HepG2 (cell line): ENCODE results near the gene NFE2L1. TPM values are rescaled to one million over a fixed set of nuclear protein-coding genes. Genes with fewer than 3 reads are reported as not detected.

Experiments used
- DMAP1 ChIP-seq: IDR thresholded peaks from 2 replicates; pipeline ENCODE4 v1.6.1; 2016
- EED ChIP-seq: sonication (generic); formaldehyde crosslinking; IDR thresholded peaks from 2 replicates; pipeline ENCODE4 v1.5.0; 2020; ENCODE audit warnings: mild to moderate bottlenecking, missing genetic modification reagents
- HOXD1 ChIP-seq: sonication (generic); formaldehyde crosslinking; IDR thresholded peaks from 2 replicates; pipeline ENCODE4 v1.5.0; 2020; ENCODE audit warnings: missing genetic modification reagents
- MED1 ChIP-seq: sonication (generic); formaldehyde crosslinking; IDR thresholded peaks from 2 replicates; pipeline ENCODE4 v1.4.0; 2020; ENCODE audit warnings: missing genetic modification reagents
- POLR2A ChIP-seq, 2 experiments: IDR thresholded peaks; 2 replicates each; pipeline ENCODE4 v1.6.1; 2011; ENCODE audit warnings: low read depth in 2 of 2, low read length in 2 of 2, mild to moderate bottlenecking in 1 of 2, moderate library complexity in 1 of 2; ENCODE audit not compliant: insufficient read depth in 1 of 2
- REPIN1 ChIP-seq: sonication (generic); formaldehyde crosslinking; IDR thresholded peaks from 2 replicates; pipeline ENCODE4 v1.8.0; 2022; ENCODE audit warnings: missing genetic modification reagents, low read depth, mild to moderate bottlenecking, borderline replicate concordance
- SALL1 ChIP-seq: sonication (generic); formaldehyde crosslinking; IDR thresholded peaks from 2 replicates; pipeline ENCODE4 v1.8.0; 2022; ENCODE audit warnings: mild to moderate bottlenecking, missing genetic modification reagents
- SUZ12 ChIP-seq: fragments of 150-350 bp; IDR thresholded peaks from 2 replicates; pipeline ENCODE4 v1.6.1; 2014; ENCODE audit warnings: low read depth, low read length
- TCF12 ChIP-seq, 2 experiments: fragments of 450-650 bp in 1 of 2; sonication (generic) in 1 of 2; formaldehyde crosslinking in 1 of 2; IDR thresholded peaks; 2 replicates each; pipeline versions ENCODE4 v1.6.1 to v1.8.0; 2017 to 2022; ENCODE audit warnings: antibody characterized with exemption in 1 of 2, mild to moderate bottlenecking in 1 of 2, missing genetic modification reagents in 1 of 2, moderate library complexity in 1 of 2
- ZNF326 ChIP-seq: sonication (generic); formaldehyde crosslinking; IDR thresholded peaks from 2 replicates; pipeline ENCODE4 v1.4.0; 2020; ENCODE audit warnings: missing genetic modification reagents, borderline replicate concordance
- ZNF546 ChIP-seq: sonication (generic); formaldehyde crosslinking; conservative IDR thresholded peaks from 2 replicates; pipeline ENCODE4 v1.8.1; 2023; ENCODE audit warnings: mild to moderate bottlenecking, missing genetic modification reagents
- polyA plus RNA-seq, 8 experiments: library from polyadenylated mRNA; depleted of rRNA in 3 of 8; stranded (reverse) in 7 of 8; unstranded in 1 of 8; fragments of >200 nt; fragmentation: Illumina TruSeq in 4 of 8; extraction: Trizol in 4 of 8; gene quantifications; 2 replicates each; pipeline versions ENCODE4 v1.2.1 to v1.2.3, GENCODE V29; 2011 to 2016; ENCODE audit warnings: low read depth in 4 of 8, missing spikeins in 1 of 8, mixed read lengths in 1 of 8; ENCODE audit not compliant: insufficient read depth in 1 of 8
- total RNA-seq, 5 experiments: library from RNA; depleted of rRNA; stranded (reverse); fragments of >200 nt; fragmentation: Illumina TruSeq; extraction: Trizol; gene quantifications; 2 replicates each; pipeline ENCODE4 v1.2.3, GENCODE V29; 2016; ENCODE audit warnings: low read depth in 1 of 5
- TF ChIP-seq, protein P1 (sequence below): sonication (generic); formaldehyde crosslinking; IDR thresholded peaks from one replicate; pipeline ENCODE4 v1.5.1; 2020; ENCODE audit warnings: mild to moderate bottlenecking, missing genetic modification reagents; ENCODE audit errors: not compliant biosample characterization
- TF ChIP-seq, protein P2 (sequence below), 2 experiments: sonication (generic) in 1 of 2; formaldehyde crosslinking in 1 of 2; IDR thresholded peaks; 2 replicates each; pipeline versions ENCODE4 v1.6.1 to v1.9.0; 2014 to 2022; ENCODE audit warnings: antibody characterized with exemption in 1 of 2, borderline replicate concordance in 1 of 2, inconsistent platforms in 1 of 2, low read depth in 1 of 2, missing genetic modification reagents in 1 of 2

NFE2L1 gene
- total and polyA plus RNA-seq, 2 of the 13 experiments (the other 11 are each of a cell fraction or from before 2014, with no cell fraction given): 67.0 to 234 TPM

DNA sequence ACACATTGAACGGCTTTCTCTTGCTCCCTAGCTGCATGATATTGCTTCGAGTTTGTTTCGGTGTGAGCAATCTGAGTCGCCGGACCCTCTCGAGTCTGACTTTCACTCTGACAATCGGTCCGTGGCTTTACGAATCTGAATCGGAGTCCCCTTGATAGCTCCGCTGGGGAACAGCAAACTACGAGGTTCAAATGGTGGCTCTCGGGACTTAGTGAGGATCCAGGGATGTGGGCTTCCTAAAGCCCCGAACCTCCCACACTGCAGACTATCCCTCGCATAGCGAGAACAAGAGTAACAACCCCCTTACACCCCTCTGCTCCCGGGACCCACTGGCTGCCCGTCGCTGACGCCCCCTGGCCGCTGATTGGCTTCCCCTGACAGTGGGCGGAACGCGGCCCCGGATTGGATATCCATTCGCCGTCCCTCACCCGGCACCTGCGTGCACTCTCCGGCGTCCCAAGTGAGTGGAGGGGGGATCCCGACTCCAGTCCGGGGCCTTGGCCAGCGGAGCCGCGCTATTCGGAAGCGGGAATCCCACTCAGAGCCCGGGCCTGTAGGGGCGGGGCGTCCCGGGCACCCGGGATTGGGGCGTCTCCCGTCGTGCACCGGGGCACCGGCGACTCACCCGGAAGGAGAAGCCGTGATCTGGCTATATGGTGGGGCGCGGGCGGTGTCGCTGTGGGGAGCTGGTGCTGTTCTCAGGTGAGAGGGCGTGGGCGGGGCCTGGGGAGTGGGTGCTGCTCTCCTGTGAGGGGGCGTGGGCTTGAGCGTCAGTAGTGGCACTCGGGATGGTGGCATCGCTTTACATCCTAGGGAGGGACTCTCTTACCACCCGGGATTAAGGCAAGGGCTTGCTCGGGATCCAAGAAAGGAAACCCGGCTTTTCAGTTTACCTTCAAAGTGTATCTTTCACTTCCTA lies 59.2 kb downstream of the NFE2L1 start, which contains the start of gene SNX11 (continued):
- TF ChIP-seq, protein P1, sequence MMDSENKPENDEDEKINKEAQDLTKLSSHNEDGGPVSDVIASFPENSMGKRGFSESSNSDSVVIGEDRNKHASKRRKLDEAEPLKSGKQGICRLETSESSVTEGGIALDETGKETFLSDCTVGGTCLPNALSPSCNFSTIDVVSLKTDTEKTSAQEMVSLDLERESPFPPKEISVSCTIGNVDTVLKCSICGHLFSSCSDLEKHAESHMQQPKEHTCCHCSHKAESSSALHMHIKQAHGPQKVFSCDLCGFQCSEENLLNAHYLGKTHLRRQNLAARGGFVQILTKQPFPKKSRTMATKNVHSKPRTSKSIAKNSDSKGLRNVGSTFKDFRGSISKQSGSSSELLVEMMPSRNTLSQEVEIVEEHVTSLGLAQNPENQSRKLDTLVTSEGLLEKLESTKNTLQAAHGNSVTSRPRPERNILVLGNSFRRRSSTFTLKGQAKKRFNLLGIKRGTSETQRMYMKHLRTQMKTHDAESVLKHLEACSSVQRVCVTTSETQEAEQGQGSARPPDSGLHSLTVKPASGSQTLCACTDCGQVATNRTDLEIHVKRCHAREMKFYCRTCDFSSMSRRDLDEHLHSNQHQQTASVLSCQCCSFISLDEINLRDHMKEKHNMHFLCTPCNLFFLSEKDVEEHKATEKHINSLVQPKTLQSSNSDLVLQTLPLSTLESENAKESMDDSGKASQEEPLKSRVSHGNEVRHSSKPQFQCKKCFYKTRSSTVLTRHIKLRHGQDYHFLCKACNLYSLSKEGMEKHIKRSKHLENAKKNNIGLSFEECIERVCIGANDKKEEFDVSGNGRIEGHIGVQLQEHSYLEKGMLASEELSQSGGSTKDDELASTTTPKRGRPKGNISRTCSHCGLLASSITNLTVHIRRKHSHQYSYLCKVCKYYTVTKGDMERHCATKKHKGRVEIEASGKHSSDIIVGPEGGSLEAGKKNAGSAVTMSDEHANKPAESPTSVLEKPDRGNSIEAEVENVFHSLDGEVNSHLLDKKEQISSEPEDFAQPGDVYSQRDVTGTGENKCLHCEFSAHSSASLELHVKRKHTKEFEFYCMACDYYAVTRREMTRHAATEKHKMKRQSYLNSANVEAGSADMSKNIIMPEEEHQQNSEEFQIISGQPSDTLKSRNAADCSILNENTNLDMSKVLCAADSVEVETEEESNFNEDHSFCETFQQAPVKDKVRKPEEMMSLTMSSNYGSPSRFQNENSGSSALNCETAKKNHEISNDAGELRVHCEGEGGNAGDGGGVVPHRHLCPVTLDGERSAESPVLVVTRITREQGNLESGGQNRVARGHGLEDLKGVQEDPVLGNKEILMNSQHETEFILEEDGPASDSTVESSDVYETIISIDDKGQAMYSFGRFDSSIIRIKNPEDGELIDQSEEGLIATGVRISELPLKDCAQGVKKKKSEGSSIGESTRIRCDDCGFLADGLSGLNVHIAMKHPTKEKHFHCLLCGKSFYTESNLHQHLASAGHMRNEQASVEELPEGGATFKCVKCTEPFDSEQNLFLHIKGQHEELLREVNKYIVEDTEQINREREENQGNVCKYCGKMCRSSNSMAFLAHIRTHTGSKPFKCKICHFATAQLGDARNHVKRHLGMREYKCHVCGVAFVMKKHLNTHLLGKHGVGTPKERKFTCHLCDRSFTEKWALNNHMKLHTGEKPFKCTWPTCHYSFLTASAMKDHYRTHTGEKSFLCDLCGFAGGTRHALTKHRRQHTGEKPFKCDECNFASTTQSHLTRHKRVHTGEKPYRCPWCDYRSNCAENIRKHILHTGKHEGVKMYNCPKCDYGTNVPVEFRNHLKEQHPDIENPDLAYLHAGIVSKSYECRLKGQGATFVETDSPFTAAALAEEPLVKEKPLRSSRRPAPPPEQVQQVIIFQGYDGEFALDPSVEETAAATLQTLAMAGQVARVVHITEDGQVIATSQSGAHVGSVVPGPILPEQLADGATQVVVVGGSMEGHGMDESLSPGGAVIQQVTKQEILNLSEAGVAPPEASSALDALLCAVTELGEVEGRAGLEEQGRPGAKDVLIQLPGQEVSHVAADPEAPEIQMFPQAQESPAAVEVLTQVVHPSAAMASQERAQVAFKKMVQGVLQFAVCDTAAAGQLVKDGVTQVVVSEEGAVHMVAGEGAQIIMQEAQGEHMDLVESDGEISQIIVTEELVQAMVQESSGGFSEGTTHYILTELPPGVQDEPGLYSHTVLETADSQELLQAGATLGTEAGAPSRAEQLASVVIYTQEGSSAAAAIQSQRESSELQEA (CRISPR knock-in tag): peak; percentile 33
- TF ChIP-seq SALL1 (CRISPR knock-in tag): peak; percentile 93
- TF ChIP-seq MED1 (CRISPR knock-in tag): peak; percentile 64
- peak; percentile 19; the same call in 1 of the 2 replicates for TF ChIP-seq HOXD1
- peak; percentile 96 for TF ChIP-seq EED (CRISPR knock-in tag)
- peak; percentile 68 for TF ChIP-seq DMAP1 (CRISPR knock-in tag)
- peak; percentile 85; the same call in 1 of the 2 replicates for TF ChIP-seq REPIN1 (CRISPR knock-in tag)
- TF ChIP-seq, protein P2, sequence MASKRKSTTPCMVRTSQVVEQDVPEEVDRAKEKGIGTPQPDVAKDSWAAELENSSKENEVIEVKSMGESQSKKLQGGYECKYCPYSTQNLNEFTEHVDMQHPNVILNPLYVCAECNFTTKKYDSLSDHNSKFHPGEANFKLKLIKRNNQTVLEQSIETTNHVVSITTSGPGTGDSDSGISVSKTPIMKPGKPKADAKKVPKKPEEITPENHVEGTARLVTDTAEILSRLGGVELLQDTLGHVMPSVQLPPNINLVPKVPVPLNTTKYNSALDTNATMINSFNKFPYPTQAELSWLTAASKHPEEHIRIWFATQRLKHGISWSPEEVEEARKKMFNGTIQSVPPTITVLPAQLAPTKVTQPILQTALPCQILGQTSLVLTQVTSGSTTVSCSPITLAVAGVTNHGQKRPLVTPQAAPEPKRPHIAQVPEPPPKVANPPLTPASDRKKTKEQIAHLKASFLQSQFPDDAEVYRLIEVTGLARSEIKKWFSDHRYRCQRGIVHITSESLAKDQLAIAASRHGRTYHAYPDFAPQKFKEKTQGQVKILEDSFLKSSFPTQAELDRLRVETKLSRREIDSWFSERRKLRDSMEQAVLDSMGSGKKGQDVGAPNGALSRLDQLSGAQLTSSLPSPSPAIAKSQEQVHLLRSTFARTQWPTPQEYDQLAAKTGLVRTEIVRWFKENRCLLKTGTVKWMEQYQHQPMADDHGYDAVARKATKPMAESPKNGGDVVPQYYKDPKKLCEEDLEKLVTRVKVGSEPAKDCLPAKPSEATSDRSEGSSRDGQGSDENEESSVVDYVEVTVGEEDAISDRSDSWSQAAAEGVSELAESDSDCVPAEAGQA (IDR thresholded peaks at IDR 0.05; ENCODE audit: low read depth): no peak; the same call in 1 of the 2 replicates
- TF ChIP-seq, protein P2 (CRISPR knock-in tag; IDR thresholded peaks at IDR 0.05; ENCODE audit: borderline replicate concordance): no peak
- peak; percentile 50 for TF ChIP-seq SUZ12
- peak; percentile 85 to 94 for TF ChIP-seq POLR2A (IDR thresholded peaks at IDR 0.05; ENCODE audit: insufficient read depth in 1 of 2, low read depth in 2 of 2, low read length in 2 of 2)
- no peak; the same call in 1 of the 2 replicates for TF ChIP-seq ZNF546 (CRISPR knock-in tag)
- TF ChIP-seq ZNF326 (CRISPR knock-in tag): no peak
- TF ChIP-seq TCF12 (IDR thresholded peaks at IDR 0.05): no peak
- TF ChIP-seq TCF12 (CRISPR knock-in tag; IDR thresholded peaks at IDR 0.05): peak; percentile 80; the same call in 1 of the 2 replicates
